Activated CD8-positive, alpha-beta memory T cell treated with anti-CD3 and anti-CD28 coated beads for 24 hours (primary cell): ENCODE results near the gene MIA2.
"Not testable (repeated sequence)": the region's sequence is repeated elsewhere in the genome, so short reads cannot be mapped to it uniquely, and the experiment has no call there.

Experiments used
- DNase-seq: peaks from one replicate; pipeline ENCODE4 v3.0.0-alpha.2; 2020

The MIA2 gene

GRCh38 chr14:39276005-39276404, 42.3 kb downstream of the MIA2 start:
- no peak for DNase-seq

DNA sequence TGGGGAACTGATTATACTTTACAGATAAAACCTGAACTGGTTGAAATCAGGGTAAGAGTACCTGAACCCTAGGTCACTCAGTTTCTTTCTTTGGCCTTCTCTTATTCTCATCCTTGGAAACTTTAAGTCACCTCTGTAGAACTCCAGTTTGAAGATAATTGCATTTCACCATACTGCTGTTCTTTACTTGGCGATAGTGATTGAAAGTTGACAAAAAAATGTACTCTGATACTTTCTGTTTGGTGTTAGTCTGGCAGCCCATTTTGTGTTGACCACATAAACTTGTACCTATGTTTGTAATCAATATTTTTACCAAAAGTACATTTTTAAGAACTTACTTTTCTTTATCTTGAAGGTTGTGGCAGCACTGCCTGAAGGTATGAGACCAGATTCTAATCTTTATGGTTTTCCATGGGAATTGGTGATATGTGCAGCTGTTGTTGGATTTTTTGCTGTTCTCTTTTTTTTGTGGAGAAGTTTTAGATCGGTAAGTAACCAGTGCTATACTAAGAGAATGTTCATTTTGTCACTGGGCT, 42.9 kb downstream of the MIA2 start:
- DNase-seq: no peak

DNA sequence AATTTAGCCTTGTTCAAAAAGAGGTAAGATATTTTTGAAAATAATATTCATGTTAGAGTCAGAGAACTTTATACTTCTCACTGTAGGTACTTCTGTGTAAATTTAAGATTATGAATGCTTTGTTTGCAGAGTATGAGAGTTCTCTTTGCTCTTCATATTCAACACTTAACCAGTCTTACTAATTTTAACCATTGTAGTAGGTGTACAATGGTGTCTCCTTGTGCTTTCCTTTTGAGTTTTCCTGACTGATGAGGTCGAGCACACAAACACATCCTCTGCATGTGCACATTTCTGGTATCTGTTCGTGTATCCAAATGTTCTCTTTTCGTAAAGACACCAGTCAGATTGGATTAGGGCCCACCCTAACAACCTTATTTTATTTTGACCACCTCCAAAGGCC, 45.8 kb downstream of the MIA2 start:
- no peak for DNase-seq

DNA sequence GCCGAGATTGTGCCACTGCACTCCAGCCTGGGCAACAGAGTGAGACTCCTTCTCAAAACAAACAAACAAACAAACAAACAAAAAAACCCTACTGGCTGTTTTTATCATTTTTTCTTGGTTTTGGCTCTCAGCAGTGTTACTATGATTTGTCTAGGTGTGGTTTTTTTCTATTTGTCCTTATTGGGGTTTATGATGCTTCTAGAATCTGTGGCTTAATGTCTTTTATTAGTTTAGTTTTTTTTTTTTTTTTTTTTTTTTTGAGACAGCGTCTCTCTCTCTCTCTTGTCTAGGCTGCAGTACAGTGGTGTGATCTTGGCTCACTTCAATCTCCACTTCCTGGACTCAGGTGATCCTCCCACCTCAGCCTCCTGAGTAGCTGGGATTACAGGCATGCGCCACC, 47.0 kb downstream of the MIA2 start:
- DNase-seq: not testable (repeated sequence)

DNA sequence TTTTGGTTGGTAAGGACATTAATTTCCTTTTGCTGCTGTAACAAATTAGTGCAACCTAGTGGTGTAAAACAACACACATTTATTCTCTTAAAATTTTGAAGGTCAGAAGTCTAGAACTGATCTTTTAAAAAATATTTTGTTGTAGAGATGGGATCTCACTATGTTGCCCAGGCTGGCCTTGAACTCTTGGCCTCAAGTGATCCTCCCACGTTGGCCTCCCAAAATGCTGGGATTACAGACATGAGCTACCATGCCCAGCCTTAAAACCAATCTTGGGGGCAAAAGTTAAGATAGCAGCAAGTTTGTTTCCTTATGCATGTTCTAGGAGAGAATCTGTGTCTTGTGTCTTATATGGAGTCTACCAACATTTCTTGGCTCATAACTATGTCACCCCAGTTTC, 55.8 kb downstream of the MIA2 start:
- no peak for DNase-seq

GRCh38 chr14:39291701-39292100, 58.0 kb downstream of the MIA2 start:
- no peak for DNase-seq

- DNase-seq: no peak
These were observed 59.9 kb downstream of the MIA2 start for GRCh38 chr14:39293629-39294028.

GRCh38 chr14:39300389-39300788, 66.7 kb downstream of the MIA2 start:
- DNase-seq: not testable (repeated sequence)

GRCh38 chr14:39302124-39302810, 68.6 kb downstream of the MIA2 start:
- no peak for DNase-seq

- DNase-seq: no peak
These were observed 69.4 kb downstream of the MIA2 start for GRCh38 chr14:39303115-39303514.

GRCh38 chr14:39307815-39308214, 74.1 kb downstream of the MIA2 start:
- DNase-seq: no peak

DNA sequence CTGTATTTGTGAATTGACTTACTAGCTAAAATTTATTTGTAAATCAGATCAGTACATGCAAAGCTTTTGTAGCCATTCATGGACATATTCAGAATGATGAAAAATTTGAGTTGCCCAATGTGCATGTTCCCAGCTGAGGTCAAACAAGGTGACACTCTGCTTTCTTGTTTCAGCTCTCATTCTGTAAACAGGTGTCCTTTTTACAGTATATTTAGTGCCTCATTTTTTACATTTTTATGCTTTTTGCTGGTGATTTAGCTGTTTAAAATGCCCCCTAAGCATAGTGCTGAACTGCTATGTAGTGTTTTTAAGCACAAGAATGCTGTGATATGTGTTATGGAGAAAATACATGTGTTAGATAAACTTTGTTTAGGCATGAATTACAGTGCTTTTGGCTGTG, 76.3 kb downstream of the MIA2 start:
- DNase-seq: no peak

DNA sequence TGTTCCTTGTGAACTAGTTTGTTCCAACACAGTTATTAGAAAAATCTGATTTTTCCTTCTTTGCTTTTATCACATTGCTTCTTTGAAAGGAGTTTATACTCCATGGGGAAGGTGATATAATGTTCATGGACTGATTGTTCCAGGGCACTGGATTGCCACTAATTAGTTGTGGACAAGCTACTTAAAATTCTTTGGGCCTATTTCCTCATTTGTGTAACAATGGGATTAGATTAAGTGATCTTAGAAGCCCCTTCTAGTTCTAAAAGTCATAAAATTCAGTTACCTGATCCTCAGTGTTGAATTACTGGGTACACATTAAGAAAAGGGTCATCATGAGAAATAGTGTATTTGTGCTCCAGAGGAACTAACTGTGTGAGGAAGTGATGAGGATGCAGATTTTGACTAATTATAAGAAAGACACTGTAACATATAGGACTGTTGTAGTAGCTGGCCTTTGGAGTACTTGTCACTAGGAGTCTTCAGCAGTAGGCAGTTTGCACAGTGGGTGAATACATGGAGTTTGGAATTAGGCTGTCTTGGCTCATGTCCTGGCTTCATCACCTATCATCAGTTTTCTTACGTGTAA, 82.2 kb downstream of the MIA2 start:
- DNase-seq: no peak

GRCh38 chr14:39316830-39317553, 83.3 kb downstream of the MIA2 start:
- no peak for DNase-seq

DNA sequence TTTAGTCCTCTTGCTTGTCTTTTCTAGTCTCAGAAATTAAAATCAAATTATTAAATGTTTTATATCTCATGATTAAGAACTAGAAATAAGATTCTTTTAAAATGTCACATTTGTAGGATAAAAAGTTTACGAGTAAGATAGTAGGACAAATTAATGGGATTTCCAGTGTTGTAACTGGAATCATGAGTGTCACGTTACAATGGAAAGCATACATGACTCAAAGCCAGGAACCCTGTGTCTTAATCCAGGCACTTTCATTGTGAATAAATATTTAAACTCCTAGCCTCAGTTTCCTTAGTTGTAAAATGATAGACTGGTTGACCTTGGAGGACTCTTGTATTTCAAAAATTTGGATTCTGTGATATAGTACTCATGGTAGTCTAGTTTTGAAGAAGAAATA, 84.9 kb downstream of the MIA2 start:
- no peak for DNase-seq

GRCh38 chr14:39319381-39319780, 85.7 kb downstream of the MIA2 start:
- DNase-seq: no peak

GRCh38 chr14:39320318-39320717, 86.6 kb downstream of the MIA2 start:
- no peak for DNase-seq

- DNase-seq: no peak
These were observed 89.1 kb downstream of the MIA2 start for GRCh38 chr14:39322807-39323206.

GRCh38 chr14:39324097-39324496, 90.4 kb downstream of the MIA2 start:
- DNase-seq: no peak

- no peak for DNase-seq
These were observed 105.3 kb downstream of the MIA2 start for GRCh38 chr14:39339003-39339402.

DNA sequence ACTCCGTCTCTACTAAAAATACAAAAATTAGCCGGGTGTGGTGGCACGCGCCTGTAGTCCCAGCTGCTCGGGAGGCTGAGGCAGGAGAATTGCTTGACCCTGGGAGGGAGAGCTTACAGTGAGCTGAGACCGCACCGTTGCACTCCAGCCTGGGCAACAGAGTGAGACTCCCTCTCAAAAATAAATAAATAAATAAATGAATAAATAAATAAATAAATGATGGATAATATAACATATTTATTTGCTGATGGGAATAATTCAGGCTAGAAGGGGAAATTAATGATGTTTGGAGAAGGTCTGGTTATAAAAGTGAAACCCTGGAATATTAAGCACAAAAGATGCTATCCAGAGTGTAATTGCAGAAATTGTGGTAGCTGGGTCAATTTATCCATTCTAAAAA, 107.4 kb downstream of the MIA2 start:
- DNase-seq: not testable (repeated sequence)

DNA sequence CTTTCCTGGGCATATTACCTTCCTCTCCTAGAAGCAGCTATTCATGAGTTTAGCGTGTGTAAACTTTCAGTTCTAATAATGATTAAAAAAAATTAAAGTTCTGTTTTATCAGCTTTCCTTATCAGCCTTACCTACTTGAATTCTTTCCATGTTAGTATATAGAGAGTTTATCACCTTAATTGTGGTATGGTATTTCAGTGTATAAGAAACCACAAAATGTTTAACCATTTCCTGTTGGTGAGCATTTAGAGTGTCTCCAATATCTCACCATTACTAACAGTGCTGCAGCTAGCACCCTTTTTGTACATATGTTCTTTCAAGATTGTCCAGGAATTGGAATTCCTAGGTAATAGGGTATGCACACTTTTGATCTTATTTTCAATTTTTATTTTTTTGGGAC, 109.1 kb downstream of the MIA2 start:
- no peak for DNase-seq

DNA sequence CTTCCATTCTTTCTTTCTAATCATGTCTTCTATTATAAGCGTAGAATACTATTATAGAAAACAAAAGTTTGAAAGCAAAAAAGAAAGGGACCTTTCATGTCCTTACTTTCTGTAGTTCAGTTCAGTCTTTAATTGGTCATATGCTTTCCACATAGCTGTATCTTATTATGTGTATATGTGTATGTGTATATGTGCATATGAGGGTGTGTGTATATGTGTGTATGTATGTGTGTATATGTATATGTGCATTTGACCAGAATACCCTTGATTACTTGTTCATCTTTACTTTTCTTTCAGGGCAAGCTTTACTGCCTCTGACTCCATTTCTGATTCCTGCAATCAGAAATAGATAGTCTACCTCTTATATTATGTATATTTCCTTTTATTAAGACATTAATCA, 109.9 kb downstream of the MIA2 start:
- no peak for DNase-seq

DNA sequence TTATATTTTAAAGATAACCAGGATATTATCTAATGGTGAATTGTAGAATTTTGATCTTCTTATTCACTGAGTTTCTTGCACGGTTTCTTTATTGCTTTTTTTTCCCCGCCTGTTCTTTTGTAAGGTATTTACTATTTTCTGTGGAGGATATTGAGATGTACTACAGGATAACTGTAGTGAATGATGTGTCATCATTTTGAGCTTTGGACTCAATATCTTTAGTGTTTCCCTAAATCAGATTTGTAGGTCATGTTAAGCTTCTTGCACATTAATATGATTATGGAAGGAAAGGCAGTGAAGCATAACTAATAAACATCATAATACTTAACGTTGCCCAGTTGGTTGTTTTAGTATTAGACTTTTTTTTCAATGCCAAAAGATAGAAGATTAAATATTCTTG, 117.2 kb downstream of the MIA2 start:
- no peak for DNase-seq
